Measurements from ENCODE around the gene CDH26.

DNA sequence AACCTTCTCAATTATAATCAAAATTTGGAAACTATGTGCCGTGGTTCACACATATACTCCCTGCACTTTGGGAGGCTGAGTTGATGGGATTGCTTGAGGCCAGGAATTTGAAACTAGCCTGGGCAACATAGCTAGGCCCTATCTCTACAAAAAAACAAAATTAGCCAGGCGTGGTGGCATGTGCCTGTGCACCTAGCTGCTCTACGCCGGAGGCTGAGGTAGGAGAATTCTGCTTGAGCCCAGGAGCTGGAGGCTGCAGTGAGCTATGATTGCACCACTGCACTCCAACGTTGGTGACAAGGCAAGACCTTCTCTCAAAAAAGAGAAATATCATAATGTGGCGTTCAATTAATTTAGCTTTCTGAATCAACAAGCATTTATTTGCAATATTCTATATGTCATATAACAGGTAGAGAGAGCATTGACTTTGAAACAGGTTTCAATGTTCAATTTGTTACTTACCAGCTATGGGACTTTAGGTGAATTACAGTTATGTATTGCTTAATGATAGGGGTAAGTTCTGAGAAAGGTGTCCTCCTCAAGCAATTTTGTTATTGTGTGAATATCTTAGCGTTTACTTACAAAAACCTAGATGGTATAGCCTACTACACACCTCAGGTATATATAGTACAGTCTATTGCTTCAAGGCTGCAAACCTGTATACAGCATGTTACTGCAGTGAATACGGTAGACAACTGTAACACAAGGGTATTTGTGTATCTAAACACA lies 22.6 kb upstream of the CDH26 start:
- TF ChIP-seq, protein P1, sequence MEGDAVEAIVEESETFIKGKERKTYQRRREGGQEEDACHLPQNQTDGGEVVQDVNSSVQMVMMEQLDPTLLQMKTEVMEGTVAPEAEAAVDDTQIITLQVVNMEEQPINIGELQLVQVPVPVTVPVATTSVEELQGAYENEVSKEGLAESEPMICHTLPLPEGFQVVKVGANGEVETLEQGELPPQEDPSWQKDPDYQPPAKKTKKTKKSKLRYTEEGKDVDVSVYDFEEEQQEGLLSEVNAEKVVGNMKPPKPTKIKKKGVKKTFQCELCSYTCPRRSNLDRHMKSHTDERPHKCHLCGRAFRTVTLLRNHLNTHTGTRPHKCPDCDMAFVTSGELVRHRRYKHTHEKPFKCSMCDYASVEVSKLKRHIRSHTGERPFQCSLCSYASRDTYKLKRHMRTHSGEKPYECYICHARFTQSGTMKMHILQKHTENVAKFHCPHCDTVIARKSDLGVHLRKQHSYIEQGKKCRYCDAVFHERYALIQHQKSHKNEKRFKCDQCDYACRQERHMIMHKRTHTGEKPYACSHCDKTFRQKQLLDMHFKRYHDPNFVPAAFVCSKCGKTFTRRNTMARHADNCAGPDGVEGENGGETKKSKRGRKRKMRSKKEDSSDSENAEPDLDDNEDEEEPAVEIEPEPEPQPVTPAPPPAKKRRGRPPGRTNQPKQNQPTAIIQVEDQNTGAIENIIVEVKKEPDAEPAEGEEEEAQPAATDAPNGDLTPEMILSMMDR (IDR thresholded peaks at IDR 0.05; ENCODE audit: insufficient read depth, low read length, poor library complexity, severe bottlenecking) = no peak
- no peak for TF ChIP-seq EZH2phosphoT487 (conservative IDR thresholded peaks at IDR 0.05; ENCODE audit: low read length)
